H9 (cell line): ENCODE measurements around the gene VAV2. TPM values are rescaled to one million over a fixed set of nuclear protein-coding genes. Genes with fewer than 3 reads are reported as not detected.

ENCODE experiments used
- DNase-seq: peaks from one replicate; pipeline ENCODE4 v3.0.0-alpha.2; 2017
- H2AFZ ChIP-seq: one replicate; pipeline ENCODE4 v1.6.1; 2013; ENCODE audit warnings: mild to moderate bottlenecking, low read length, control low read depth, moderate library complexity
- H2AK5ac ChIP-seq: 2 replicates; pipeline ENCODE4 v1.6.1; 2013; ENCODE audit warnings: low read length, control low read depth, mixed read lengths; ENCODE audit not compliant: insufficient read length
- H2BK120ac ChIP-seq: one replicate; pipeline ENCODE4 v1.6.1; 2013; ENCODE audit warnings: low read depth, mild to moderate bottlenecking, low read length, control low read depth, inconsistent platforms; ENCODE audit not compliant: poor library complexity, severe bottlenecking
- H2BK12ac ChIP-seq: 2 replicates; pipeline ENCODE4 v1.6.1; 2013; ENCODE audit warnings: low read length, control low read depth, mixed read lengths, low read depth; ENCODE audit not compliant: insufficient read length
- H2BK15ac ChIP-seq: 2 replicates; pipeline ENCODE4 v1.6.1; 2013; ENCODE audit warnings: low read depth, low read length, control low read depth
- H2BK20ac ChIP-seq: one replicate; pipeline ENCODE4 v1.6.1; 2013; ENCODE audit warnings: low read depth, mild to moderate bottlenecking, low read length, control low read depth, inconsistent platforms; ENCODE audit not compliant: poor library complexity, severe bottlenecking
- H2BK5ac ChIP-seq: 2 replicates; pipeline ENCODE4 v1.6.1; 2013; ENCODE audit warnings: low read length, control low read depth, mixed read lengths; ENCODE audit not compliant: insufficient read length
- H3K14ac ChIP-seq: 2 replicates; pipeline ENCODE4 v1.6.1; 2013; ENCODE audit warnings: low read length, control low read depth; ENCODE audit not compliant: insufficient read depth
- H3K18ac ChIP-seq: 2 replicates; pipeline ENCODE4 v1.6.1; 2013; ENCODE audit warnings: low read depth, mild to moderate bottlenecking, mixed read lengths, low read length, control low read depth; ENCODE audit not compliant: insufficient read length
- H3K23ac ChIP-seq: 2 replicates; pipeline ENCODE4 v1.6.1; 2013; ENCODE audit warnings: low read length, control low read depth, mixed read lengths, low read depth; ENCODE audit not compliant: insufficient read length
- H3K23me2 ChIP-seq: 2 replicates; pipeline ENCODE4 v1.6.1; 2013; ENCODE audit warnings: low read depth, mild to moderate bottlenecking, mixed read lengths, low read length, control low read depth; ENCODE audit not compliant: insufficient read length, poor library complexity, severe bottlenecking
- H3K27ac ChIP-seq: 2 replicates; pipeline ENCODE4 v1.5.1; 2013; ENCODE audit warnings: low read length, control low read depth, mixed read lengths, low read depth; ENCODE audit not compliant: insufficient read length
- H3K27me3 ChIP-seq: 2 replicates; pipeline ENCODE4 v1.6.1; 2013; ENCODE audit warnings: low read length, control low read depth, inconsistent platforms; ENCODE audit not compliant: insufficient read depth
- H3K4ac ChIP-seq: 2 replicates; pipeline ENCODE4 v1.6.1; 2013; ENCODE audit warnings: low read depth, mild to moderate bottlenecking, control low read depth, inconsistent platforms, low read length, moderate library complexity
- H3K4me1 ChIP-seq: 2 replicates; pipeline ENCODE4 v1.6.1; 2013; ENCODE audit warnings: low read length, control low read depth, inconsistent platforms; ENCODE audit not compliant: insufficient read depth
- H3K4me2 ChIP-seq: 2 replicates; pipeline ENCODE4 v1.6.1; 2013; ENCODE audit warnings: low read length, control low read depth, mixed read lengths; ENCODE audit not compliant: insufficient read length, insufficient read depth
- H3K56ac ChIP-seq: 2 replicates; pipeline ENCODE4 v1.6.1; 2013; ENCODE audit warnings: low read depth, mild to moderate bottlenecking, mixed read lengths, low read length, control low read depth; ENCODE audit not compliant: insufficient read length
- H3K79me1 ChIP-seq: 2 replicates; pipeline ENCODE4 v1.6.1; 2013; ENCODE audit warnings: low read depth, mild to moderate bottlenecking, moderate library complexity, low read length, control low read depth, inconsistent platforms; ENCODE audit not compliant: insufficient read depth, poor library complexity, severe bottlenecking
- H3K79me2 ChIP-seq: 2 replicates; pipeline ENCODE4 v1.6.1; 2013; ENCODE audit warnings: low read length, control low read depth, inconsistent platforms; ENCODE audit not compliant: insufficient read depth
- H3K9ac ChIP-seq: 2 replicates; pipeline ENCODE4 v1.6.1; 2013; ENCODE audit warnings: low read length, control low read depth, mixed read lengths; ENCODE audit not compliant: insufficient read length; ENCODE audit errors: extremely low read depth
- H3K9me3 ChIP-seq: one replicate; pipeline ENCODE4 v1.6.1; 2013; ENCODE audit warnings: low read depth, low read length, inconsistent platforms; ENCODE audit not compliant: control insufficient read depth
- H3T11ph ChIP-seq: one replicate; pipeline ENCODE4 v1.6.1; 2013; ENCODE audit warnings: mild to moderate bottlenecking, low read length, control low read depth, inconsistent platforms
- H4K20me1 ChIP-seq: one replicate; pipeline ENCODE4 v1.6.1; 2013; ENCODE audit not compliant: control insufficient read depth, insufficient read length, insufficient read depth
- H4K5ac ChIP-seq: 2 replicates; pipeline ENCODE4 v1.6.1; 2013; ENCODE audit warnings: low read depth, mild to moderate bottlenecking, mixed read lengths, low read length, control low read depth; ENCODE audit not compliant: insufficient read length
- H4K8ac ChIP-seq: replicated peaks from 2 replicates; pipeline ENCODE4 v1.6.1; 2013; ENCODE audit warnings: low read length, control low read depth, mixed read lengths, low read depth; ENCODE audit not compliant: insufficient read length
- H4K91ac ChIP-seq: 2 replicates; pipeline ENCODE4 v1.6.1; 2013; ENCODE audit warnings: low read depth, mild to moderate bottlenecking, moderate library complexity, mixed read lengths, low read length, control low read depth; ENCODE audit not compliant: insufficient read length
- H3K27ac Mint-ChIP-seq, 3 experiments: 2 replicates in 2 of 3; 3 replicates in 1 of 3; pipeline ENCODE4 v1.8.0; 2020 to 2021; ENCODE audit warnings: mixed read lengths in 3 of 3, mild to moderate bottlenecking in 1 of 3, moderate library complexity in 1 of 3
- H3K27me3 Mint-ChIP-seq: 2 replicates; pipeline ENCODE4 v1.8.0; 2021; ENCODE audit warnings: low read depth, mild to moderate bottlenecking, moderate library complexity, mixed read lengths
- H3K36me3 Mint-ChIP-seq, 3 experiments: 2 replicates in 2 of 3; 3 replicates in 1 of 3; pipeline ENCODE4 v1.8.0; 2020 to 2021; ENCODE audit warnings: low read depth in 3 of 3, mixed read lengths in 3 of 3; ENCODE audit not compliant: insufficient read depth in 1 of 3
- H3K4me1 Mint-ChIP-seq, 2 experiments: 2 replicates each; pipeline ENCODE4 v1.8.0; 2020; ENCODE audit warnings: mixed read lengths in 2 of 2
- H3K4me3 Mint-ChIP-seq, 2 experiments: 2 replicates in 1 of 2; 3 replicates in 1 of 2; pipeline ENCODE4 v1.8.0; 2020 to 2021; ENCODE audit warnings: mild to moderate bottlenecking in 2 of 2, mixed read lengths in 2 of 2, moderate library complexity in 1 of 2
- H3K9me3 Mint-ChIP-seq, 2 experiments: 2 replicates in 1 of 2; 3 replicates in 1 of 2; pipeline ENCODE4 v1.8.0; 2020; ENCODE audit warnings: mild to moderate bottlenecking in 2 of 2, mixed read lengths in 2 of 2, moderate library complexity in 1 of 2
- WGBS: extraction: QIAGEN DNeasy Blood & Tissue Kit; methylation state at CpG from one replicate; pipeline ENCODE4 v1.1.7; 2013; ENCODE audit warnings: missing lambda C conversion rate, low lambda C conversion rate, mixed read lengths; ENCODE audit not compliant: insufficient read length; ENCODE audit errors: extremely low coverage; 5-methylcytosine and 5-hydroxymethylcytosine counted together
- total RNA-seq: library from RNA; stranded (reverse); gene quantifications from 2 replicates; pipeline ENCODE4 v1.2.1, GENCODE V29; 2021
- TF ChIP-seq, protein P1 (sequence below): fragments of 200-600 bp; sonication (generic); conservative IDR thresholded peaks from 3 replicates; pipeline ENCODE4 v1.8.0; 2021; ENCODE audit warnings: antibody characterized with exemption, mild to moderate bottlenecking

The VAV2 gene
- total RNA-seq, 1 experiment from 2014 or later, result 58.7 TPM

DNA sequence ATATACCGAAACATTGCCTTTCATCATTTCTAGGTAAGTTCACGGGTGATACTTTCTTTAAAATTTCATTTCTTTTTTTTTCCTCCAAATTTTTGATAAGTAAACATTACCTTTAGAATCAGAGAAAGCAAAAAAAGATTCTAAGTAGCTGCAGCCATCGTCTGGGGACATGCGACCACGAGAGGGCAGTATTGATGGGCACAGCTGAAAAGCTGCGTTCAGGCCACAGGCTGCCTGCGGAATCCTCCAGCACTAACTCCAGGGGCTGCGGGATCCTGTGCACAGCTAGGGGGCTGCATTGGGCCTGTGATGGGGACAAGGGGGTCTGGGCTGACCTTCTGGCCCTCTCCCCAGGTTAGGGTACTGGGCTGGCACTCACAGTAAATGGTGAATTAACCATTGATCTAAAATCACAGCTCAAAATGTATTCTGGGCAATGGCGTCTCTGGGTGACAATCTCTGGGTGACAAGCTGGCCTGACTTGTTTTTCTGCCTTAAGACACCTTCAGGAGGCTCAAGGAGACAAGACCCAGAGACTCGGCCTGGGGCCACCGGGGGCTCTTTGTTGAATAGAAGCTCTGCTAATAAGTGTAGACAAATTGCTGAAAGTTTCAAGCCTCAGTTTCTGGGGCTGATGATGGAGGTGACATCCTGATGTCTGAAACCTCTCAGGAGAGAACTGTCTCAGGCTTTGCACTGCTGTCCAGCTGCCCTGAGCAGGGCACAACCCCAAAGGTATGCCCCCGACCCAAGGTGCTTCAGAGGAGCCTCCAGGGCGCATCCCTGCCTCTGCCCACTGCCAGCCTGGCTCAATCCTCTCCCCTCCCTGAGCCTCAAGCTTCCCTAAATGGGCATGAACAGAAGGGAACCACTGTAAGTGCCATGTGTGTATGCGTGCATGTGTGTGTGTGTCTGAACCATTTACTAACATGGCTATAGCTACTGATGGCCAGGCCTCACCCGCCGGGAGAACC, 209.7 kb downstream of the VAV2 start:
- no CpG with 5 or more reads among the region's 16 CpGs for WGBS
- Histone ChIP-seq H3K27ac (no peak overlapping the region), H3K4ac (no peak overlapping the region), H3K79me2 (no peaks in the 10 kb centered on the region), H2AK5ac (no peak overlapping the region), H3K9me3 (no peaks in the 10 kb centered on the region), H4K91ac (no peak overlapping the region), H3T11ph (no peak overlapping the region), H2BK120ac (no peak overlapping the region), H3K27me3 (no peaks in the 10 kb centered on the region), H4K8ac (no peak overlapping the region), H3K14ac (no peak overlapping the region), H3K18ac (no peak overlapping the region), H3K23me2 (no peaks in the 10 kb centered on the region), H3K4me1 (no peaks in the 10 kb centered on the region), H3K4me2 (no peak overlapping the region), H2BK15ac (no peak overlapping the region), H2BK12ac (no peak overlapping the region), H2BK5ac (no peak overlapping the region), H2AFZ (no peak overlapping the region), H3K56ac (no peak overlapping the region), H4K20me1 (no peaks in the 10 kb centered on the region), H3K79me1 (no peaks in the 10 kb centered on the region), H4K5ac (no peak overlapping the region), H3K9ac (no peak overlapping the region), H2BK20ac (no peak overlapping the region), H3K23ac (no peak overlapping the region)
- peaks cover 0 to 4% of the 10 kb centered on the region in 2 experiments; a peak in 1 of 4 replicates for H3K4me1 Mint-ChIP-seq
- H3K9me3 Mint-ChIP-seq, result no peaks in the 10 kb centered on the region
- no peak overlapping the region; a peak in 1 of 7 replicates for H3K27ac Mint-ChIP-seq
- H3K36me3 Mint-ChIP-seq, result peaks cover 10 to 56% (median 47%) of the 10 kb centered on the region in 3 experiments
- H3K27me3 Mint-ChIP-seq, result no peaks in the 10 kb centered on the region
- DNase-seq, result peak; percentile 81
- TF ChIP-seq, protein P1, sequence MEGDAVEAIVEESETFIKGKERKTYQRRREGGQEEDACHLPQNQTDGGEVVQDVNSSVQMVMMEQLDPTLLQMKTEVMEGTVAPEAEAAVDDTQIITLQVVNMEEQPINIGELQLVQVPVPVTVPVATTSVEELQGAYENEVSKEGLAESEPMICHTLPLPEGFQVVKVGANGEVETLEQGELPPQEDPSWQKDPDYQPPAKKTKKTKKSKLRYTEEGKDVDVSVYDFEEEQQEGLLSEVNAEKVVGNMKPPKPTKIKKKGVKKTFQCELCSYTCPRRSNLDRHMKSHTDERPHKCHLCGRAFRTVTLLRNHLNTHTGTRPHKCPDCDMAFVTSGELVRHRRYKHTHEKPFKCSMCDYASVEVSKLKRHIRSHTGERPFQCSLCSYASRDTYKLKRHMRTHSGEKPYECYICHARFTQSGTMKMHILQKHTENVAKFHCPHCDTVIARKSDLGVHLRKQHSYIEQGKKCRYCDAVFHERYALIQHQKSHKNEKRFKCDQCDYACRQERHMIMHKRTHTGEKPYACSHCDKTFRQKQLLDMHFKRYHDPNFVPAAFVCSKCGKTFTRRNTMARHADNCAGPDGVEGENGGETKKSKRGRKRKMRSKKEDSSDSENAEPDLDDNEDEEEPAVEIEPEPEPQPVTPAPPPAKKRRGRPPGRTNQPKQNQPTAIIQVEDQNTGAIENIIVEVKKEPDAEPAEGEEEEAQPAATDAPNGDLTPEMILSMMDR, result peak; percentile 90
- no peak overlapping the region for H3K4me3 Mint-ChIP-seq
